ENCODE measurements around the gene GJA4.
"Not testable (repeated sequence)": the region's sequence is repeated elsewhere in the genome, so short reads cannot be mapped to it uniquely, and the experiment has no call there.

Gene GJA4

DNA sequence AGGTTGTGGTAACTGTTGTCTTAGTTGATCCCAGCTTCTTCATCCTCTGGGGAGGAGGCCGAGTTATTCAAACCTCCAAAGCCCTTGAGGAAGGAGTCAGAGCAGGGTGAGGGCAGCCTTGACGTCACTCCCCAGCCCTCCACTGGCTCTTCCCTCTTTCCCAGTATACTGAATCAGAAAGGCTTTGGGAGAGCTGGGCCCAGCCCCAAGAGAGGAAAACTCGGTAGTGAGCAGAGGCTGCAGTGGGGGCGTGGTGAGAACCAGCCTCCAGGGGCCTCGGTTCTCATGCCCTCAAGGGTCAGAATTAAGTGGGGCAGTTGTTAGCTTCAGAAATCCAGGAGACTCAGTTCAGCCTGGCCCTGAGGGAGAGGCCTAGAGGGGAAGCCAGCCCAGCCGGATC, 1.8 kb upstream of the GJA4 start:
- FAIRE-seq (no peak), DNase-seq (ENCODE audit: insufficient read length, low spot score) (no peak)

DNA sequence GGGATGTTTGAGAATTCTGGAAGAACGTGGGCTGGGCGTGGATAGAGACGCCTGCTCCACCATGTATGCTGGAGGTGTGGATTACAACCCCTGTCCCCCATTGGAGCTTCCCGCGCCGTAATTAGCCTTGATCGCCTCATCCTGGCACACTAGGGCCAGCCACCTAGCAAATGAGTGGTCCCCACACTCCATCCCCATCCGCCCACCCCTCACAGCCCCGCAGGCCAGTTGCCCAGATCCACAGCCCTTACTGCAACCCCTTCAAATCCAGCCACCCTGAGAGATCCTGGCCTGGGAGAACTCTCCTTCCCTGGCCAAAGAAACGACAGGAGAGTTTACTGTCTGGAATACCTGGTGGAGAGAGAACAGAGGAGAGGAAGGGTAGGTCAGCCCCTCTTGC, 375 bp upstream of the GJA4 start:
- no peak for TF ChIP-seq POLR2A (IDR thresholded peaks at IDR 0.05; ENCODE audit: low read depth, low read length)
- no peak for DNase-seq (ENCODE audit: insufficient read length, low spot score)
- FAIRE-seq = no peak

More for the DNA sequence above, 1.8 kb upstream of the GJA4 start:
- no peak for TF ChIP-seq POLR2A (IDR thresholded peaks at IDR 0.05; ENCODE audit: low read depth, low read length)

DNA sequence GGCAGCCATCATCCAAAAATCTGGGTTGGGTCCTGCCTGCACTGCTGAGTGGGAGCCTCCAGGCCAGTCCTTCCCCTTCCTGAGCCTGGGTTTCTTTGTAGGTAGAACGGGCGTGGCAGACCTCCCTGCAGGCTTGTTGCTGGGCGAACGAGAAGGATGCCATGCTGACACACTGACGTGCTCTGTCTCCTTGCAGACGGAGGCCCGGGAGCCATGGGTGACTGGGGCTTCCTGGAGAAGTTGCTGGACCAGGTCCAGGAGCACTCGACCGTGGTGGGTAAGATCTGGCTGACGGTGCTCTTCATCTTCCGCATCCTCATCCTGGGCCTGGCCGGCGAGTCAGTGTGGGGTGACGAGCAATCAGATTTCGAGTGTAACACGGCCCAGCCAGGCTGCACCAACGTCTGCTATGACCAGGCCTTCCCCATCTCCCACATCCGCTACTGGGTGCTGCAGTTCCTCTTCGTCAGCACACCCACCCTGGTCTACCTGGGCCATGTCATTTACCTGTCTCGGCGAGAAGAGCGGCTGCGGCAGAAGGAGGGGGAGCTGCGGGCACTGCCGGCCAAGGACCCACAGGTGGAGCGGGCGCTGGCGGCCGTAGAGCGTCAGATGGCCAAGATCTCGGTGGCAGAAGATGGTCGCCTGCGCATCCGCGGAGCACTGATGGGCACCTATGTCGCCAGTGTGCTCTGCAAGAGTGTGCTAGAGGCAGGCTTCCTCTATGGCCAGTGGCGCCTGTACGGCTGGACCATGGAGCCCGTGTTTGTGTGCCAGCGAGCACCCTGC, 1.4 kb downstream of the GJA4 start:
- DNase-seq (ENCODE audit: insufficient read length, low spot score) = no peak
- no peak for FAIRE-seq
- no peak for TF ChIP-seq POLR2A (IDR thresholded peaks at IDR 0.05; ENCODE audit: low read depth, low read length)

DNA sequence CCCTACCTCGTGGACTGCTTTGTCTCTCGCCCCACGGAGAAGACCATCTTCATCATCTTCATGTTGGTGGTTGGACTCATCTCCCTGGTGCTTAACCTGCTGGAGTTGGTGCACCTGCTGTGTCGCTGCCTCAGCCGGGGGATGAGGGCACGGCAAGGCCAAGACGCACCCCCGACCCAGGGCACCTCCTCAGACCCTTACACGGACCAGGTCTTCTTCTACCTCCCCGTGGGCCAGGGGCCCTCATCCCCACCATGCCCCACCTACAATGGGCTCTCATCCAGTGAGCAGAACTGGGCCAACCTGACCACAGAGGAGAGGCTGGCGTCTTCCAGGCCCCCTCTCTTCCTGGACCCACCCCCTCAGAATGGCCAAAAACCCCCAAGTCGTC, 2.0 kb downstream of the GJA4 start:
- DNase-seq (ENCODE audit: insufficient read length, low spot score) (no peak), FAIRE-seq (no peak)
- TF ChIP-seq POLR2A (IDR thresholded peaks at IDR 0.05; ENCODE audit: low read depth, low read length) = no peak

DNA sequence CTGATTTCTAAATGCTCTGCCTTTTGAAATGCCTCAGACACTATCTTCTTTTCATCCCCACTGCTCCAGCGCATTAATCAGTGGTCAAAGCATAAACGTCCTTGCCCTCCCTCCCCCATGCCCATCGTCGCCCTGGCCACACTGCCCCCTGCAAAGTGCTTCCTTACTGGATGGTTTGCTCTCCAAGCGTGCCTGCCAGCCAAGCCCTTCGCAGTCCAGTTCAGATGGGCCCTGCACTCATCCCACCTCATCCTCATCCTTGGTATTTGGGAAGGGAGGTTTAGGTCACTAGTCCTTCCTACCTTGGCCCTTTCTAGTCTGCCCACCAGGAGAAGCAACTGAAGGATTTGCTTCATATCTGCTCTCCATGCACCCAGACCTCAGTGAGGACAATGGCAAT, 3.1 kb downstream of the GJA4 start:
- DNase-seq (ENCODE audit: insufficient read length, low spot score) = no peak
- no peak for FAIRE-seq
- no peak for TF ChIP-seq POLR2A (IDR thresholded peaks at IDR 0.05; ENCODE audit: low read depth, low read length)

DNA sequence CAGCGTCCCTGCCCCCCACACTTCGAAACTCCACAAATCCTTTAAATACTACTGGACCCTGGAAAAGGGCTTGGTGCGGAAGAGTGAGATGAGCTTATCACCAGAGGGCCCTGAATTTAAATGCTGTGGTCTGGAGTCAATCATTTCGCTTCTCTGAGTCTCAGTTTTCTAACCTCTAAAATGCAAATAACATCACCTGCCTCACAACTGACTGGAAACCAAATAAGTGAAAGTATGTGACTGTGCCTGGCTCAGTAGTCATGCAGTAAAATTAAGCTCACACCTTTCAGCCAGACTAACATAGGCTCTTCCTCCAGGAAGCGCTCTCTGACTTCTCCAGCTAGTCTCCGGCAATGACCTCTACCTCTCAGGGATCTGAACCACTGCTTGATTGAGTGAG, 4.2 kb downstream of the GJA4 start:
- no peak for FAIRE-seq
- no peak for TF ChIP-seq POLR2A (IDR thresholded peaks at IDR 0.05; ENCODE audit: low read depth, low read length)
- DNase-seq (ENCODE audit: insufficient read length, low spot score) = no peak

DNA sequence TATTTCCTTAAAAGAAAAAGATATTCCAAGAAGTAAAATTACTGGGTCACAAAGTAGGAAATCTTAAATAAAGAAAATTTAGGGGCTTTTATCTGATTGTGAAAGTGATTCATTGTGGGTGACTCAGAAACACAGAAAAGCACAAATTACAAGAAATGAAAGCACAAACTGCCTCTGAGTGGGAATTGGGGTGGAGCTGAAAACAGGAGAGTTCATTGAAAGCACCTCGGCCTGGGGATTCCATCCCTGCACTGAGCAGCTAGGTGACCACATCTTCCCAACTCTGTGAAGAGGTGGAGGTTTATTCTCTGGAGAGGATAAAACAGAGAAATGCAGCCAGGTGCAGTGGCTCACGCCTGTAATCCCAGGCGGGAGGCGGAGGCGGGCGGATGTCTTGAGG, 7.4 kb downstream of the GJA4 start:
- DNase-seq (ENCODE audit: insufficient read length, low spot score) (no peak), FAIRE-seq (no peak)
- TF ChIP-seq POLR2A (IDR thresholded peaks at IDR 0.05; ENCODE audit: low read depth, low read length) = no peak

DNA sequence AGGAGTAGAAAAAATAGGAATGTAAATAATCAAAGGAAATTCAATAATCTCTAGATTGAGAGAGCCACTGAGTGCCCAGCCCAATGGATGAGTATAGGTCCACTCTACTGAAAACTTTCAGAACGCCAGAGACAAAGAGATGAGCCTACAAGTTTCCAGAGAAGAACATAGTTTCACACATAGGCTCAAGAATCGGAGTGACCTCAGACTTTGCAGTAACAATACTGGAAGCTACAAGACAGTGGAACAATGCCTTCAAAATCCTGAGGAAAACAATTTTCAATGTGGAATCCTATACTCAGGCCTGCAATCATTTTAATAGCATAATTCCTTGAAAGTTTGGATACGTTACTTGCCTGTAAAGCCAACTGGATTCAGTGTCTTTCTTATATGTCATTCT, 11.0 kb downstream of the GJA4 start:
- no peak for DNase-seq (ENCODE audit: insufficient read length, low spot score)
- TF ChIP-seq POLR2A (IDR thresholded peaks at IDR 0.05; ENCODE audit: low read depth, low read length) = no peak

DNA sequence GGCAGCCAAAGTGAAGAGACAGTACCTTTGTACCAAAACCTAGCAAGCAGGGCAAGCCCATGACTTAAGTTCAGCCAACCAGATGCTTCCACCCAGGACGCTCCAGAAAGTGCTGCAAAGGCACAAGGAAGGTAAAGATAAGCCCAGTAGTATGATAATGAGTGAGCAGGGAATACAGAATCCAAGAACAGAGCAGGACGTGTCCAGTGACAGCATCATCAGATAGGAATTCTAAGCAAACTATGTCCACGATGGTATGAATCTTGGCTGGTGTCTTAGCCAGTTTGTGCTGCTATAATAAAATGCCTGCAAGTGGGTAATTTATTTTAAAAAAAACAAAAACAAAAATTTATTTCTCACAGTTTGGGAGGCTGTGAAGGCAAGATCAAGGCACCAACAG, 13.6 kb downstream of the GJA4 start:
- peak; percentile 92 for FAIRE-seq
- peak; percentile 50 for DNase-seq (ENCODE audit: insufficient read length, low spot score)

More for the DNA sequence above, 11.0 kb downstream of the GJA4 start:
- FAIRE-seq = no peak

DNA sequence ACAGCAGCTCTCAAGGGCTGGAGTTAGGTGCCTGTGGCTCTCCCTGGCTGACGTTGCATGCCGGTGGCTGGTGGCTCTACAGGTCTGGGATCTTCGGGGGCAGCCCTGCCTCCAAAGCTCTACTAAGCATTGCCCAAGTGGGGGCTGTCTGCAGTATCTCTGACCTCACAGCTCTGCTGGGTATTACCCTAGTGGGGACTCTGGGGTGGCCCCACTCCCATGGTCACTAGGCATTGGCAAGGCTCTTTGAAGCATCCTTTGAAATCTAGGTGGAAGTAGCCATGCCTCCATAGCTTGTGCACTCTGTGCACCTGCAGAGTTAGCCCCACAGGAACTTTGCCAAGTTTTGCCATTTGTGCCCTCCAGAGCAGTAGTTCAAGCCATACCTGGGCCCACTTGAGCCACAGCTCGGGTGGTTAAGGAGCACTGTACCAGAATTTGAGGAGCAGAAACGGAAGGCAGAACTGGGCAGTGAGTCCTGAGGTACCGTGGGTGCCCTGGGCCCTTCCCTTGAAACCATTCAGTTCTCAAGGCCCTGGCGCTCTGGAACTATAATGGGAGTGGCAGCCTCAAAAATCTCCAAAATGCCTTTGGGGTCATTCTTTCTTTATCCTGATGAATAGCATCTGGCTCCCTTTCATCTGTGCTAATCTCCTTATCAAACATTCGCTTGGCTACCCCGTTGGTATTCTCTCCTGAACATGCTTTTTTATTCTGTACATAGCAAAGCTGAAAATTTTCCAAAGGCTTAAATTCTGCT, 15.4 kb downstream of the GJA4 start:
- DNase-seq (ENCODE audit: insufficient read length, low spot score) = no peak
- FAIRE-seq = no peak
- no peak for TF ChIP-seq POLR2A (IDR thresholded peaks at IDR 0.05; ENCODE audit: low read depth, low read length)

More for the DNA sequence above, 13.6 kb downstream of the GJA4 start:
- no peak for TF ChIP-seq POLR2A (IDR thresholded peaks at IDR 0.05; ENCODE audit: low read depth, low read length)

DNA sequence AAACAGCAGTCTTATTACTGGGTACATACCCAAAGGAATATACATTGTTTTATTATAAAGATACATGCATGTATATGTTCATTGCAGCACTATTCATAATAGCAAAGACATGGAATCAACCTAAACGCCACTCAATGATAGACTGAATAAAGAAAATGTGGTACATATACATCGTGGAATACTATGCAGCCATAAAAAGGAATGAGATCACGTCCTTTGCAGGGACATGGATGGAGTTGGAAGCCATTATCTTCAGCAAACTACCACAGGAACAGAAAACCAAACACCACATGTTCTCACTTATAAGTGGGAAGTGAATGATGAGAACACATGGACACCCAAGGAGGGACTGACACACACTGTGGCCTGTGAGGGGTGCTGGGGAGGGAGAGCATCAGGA, 18.0 kb downstream of the GJA4 start:
- not testable (repeated sequence) for FAIRE-seq; DNase-seq (ENCODE audit: insufficient read length, low spot score)

DNA sequence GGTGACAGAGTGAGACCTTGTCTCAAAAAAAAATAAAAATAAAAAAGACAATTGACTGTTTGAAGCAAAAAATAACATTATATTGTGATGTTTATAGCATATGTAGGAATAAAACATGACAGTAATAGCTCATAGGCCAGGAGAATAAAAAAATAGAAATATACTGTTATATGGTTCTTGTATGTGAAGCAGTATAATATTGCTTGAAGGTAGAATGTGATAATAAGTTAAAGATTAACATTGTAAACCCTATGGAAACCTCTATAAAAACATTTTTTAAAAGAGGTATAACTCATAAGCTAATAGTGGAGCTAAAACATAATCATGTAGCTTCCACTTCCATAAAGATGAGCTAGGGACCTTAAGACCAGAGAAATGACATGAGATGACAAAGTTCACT, 23.5 kb downstream of the GJA4 start:
- FAIRE-seq = no peak
- DNase-seq (ENCODE audit: insufficient read length, low spot score) = no peak
- TF ChIP-seq POLR2A (IDR thresholded peaks at IDR 0.05; ENCODE audit: low read depth, low read length) = no peak

DNA sequence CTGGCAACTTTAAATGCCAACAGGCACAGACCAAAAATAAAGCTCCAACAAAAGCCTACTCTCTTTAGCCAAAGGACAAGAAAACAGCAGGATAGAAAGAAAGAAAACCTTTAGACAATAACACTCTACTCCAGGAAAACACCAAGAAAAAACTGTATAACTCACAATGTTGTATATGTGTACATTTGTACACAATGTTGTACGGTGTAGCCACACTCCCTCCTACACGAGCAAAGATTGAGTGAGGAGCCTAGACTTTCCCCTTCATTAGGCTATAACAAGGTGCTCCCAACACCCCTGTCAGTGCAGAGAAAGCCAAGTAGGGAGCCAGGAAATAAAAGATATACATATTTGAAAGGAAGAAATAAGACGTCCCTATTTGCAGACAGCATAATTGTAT, 24.0 kb downstream of the GJA4 start:
- FAIRE-seq = no peak
- no peak for DNase-seq (ENCODE audit: insufficient read length, low spot score)
- TF ChIP-seq POLR2A (IDR thresholded peaks at IDR 0.05; ENCODE audit: low read depth, low read length) = no peak

DNA sequence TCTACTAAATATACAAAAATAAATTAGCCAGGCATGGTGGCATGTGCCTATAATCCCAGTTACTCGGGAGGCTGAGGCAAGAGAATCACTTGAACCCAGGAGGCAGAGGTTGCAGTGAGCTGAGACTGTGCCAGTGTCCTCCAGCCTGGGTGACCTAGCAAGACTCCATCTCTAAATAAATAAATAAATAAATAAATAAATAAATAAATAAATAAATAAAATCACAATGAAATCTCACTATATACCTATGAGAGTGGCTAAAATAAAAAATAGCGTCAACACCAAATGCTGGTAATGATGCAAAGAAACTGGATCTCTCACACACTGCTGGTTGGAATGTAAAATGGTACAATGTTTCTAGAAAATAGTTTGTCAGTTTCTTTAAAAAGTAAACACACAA, 26.1 kb downstream of the GJA4 start:
- not testable (repeated sequence) for DNase-seq (ENCODE audit: insufficient read length, low spot score); FAIRE-seq

DNA sequence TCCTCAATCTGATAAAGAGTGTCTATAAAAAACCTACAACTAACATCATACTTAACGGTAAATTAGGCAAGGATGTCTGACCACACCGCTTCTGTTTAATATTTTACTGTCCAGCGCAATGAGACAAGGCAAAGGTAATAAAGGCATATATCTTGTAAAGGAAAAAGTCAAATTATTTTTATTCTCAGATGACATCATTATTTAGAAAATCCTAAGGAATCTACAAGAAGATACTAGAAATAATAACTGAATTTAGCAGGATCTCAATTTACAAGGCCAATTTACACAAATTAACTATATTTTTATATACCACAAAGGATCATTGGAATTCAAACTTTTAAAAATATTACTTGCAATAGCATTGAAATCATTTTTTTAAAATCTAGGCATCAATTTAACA, 29.4 kb downstream of the GJA4 start:
- FAIRE-seq = no peak
- TF ChIP-seq POLR2A (IDR thresholded peaks at IDR 0.05; ENCODE audit: low read depth, low read length) = no peak
- DNase-seq (ENCODE audit: insufficient read length, low spot score) = no peak

Measured in H54 (cell line).